Adrenal gland (tissue), 12 donors: ENCODE data around the gene ETV6. TPM values are rescaled to one million over a fixed set of nuclear protein-coding genes. Genes with fewer than 3 reads are reported as not detected.

Source experiments
- DNase-seq, 7 donors: peaks; one replicate each; pipeline ENCODE4 v3.0.0-alpha.2; 2019 to 2020
- H3K27ac ChIP-seq, 5 donors: fragments of 200-600 bp; sonication (generic) in 4 of 5; 1 replicate in 3 of 5; 2 replicates in 2 of 5; pipeline versions ENCODE4 v1.5.1 to v1.8.0; 2016 to 2020; ENCODE audit warnings: mild to moderate bottlenecking in 1 of 5
- H3K27me3 ChIP-seq: fragments of 200-600 bp; 2 replicates; pipeline ENCODE4 v1.8.0; 2021
- H3K36me3 ChIP-seq, 2 donors: fragments of 200-600 bp; replicated peaks in 1 of 2; 1 replicate in 1 of 2; 2 replicates in 1 of 2; pipeline versions ENCODE4 v1.5.1 to v1.8.0; 2018 to 2022
- H3K4me1 ChIP-seq, 2 donors: fragments of 200-600 bp; replicated peaks in 1 of 2; 1 replicate in 1 of 2; 2 replicates in 1 of 2; pipeline versions ENCODE4 v1.5.1 to v1.8.0; 2018 to 2021
- H3K4me3 ChIP-seq, 4 donors: fragments of 200-600 bp; sonication (generic) in 3 of 4; one replicate each; pipeline ENCODE4 v1.5.1; 2016 to 2018
- H3K9me3 ChIP-seq, 3 donors: fragments of 200-600 bp; sonication (generic) in 1 of 3; replicated peaks in 1 of 3; 1 replicate in 2 of 3; 2 replicates in 1 of 3; pipeline versions ENCODE4 v1.5.1 to v1.8.0; 2016 to 2021
- POLR2A ChIP-seq, 2 donors: fragments of 450-650 bp; IDR thresholded peaks; one replicate each; pipeline ENCODE4 v1.6.1; 2017; ENCODE audit warnings: antibody characterized with exemption in 2 of 2, mild to moderate bottlenecking in 2 of 2, moderate library complexity in 1 of 2
- WGBS, 4 donors: extraction: QIAGEN DNeasy Blood & Tissue Kit in 2 of 4; methylation state at CpG; one replicate each; pipeline versions ENCODE4 v1.1.5 to v1.1.7; 2013 to 2017; 5-methylcytosine and 5-hydroxymethylcytosine counted together
- intact Hi-C, 2 donors: fragments of 100-400 bp; cut with DNase I; formaldehyde crosslinking; loops; one replicate each; pipeline versions ENCODE4 v1.14.1 to v1.15.0; 2022 to 2023
- polyA plus RNA-seq, 3 donors: library from polyadenylated mRNA; stranded (reverse); fragments of 200-250 nt in 2 of 3; fragments of 350-450 nt in 1 of 3; fragmentation: Illumina TruSeq in 1 of 3; extraction: RNeasy Lipid Tissue Mini Kit (QIAGEN cat#74804) in 1 of 3; gene quantifications; one replicate each; pipeline ENCODE4 v1.2.3, GENCODE V29; 2013 to 2014
- total RNA-seq, 9 donors: library from RNA; depleted of rRNA in 4 of 9; stranded (reverse); fragments of >200 nt in 4 of 9; fragments of 120-200 nt in 1 of 9; fragmentation: NEBNext Ultra II Directional in 1 of 9; extraction: Animal tissue kit (Norgen Biotek cat#: 25700) in 1 of 9; gene quantifications; one replicate each; pipeline versions ENCODE4 v1.1.0 to v1.2.4, GENCODE V29; 2013 to 2023
- TF ChIP-seq, protein P1 (sequence below), 6 experiments: fragments of 450-650 bp in 4 of 6; fragments of 200-600 bp in 2 of 6; sonication (generic) in 1 of 6; IDR thresholded peaks; 1 replicate in 5 of 6; 2 replicates in 1 of 6; pipeline versions ENCODE4 v1.5.1 to v1.8.0; 2016 to 2021; ENCODE audit warnings: antibody characterized with exemption in 6 of 6, mild to moderate bottlenecking in 2 of 6, moderate library complexity in 1 of 6
- donor health status: healthy with polysubstance abuse.
- donor health status: Bipolar disorder and iron deficiency.
- donor health status: DM: yes; HTN: yes; CAD: no.
- donor health status: DM: no; HTN: no; CAD: no.
- donor health status: DM: no; HTN: no; CAD: no.
- donor health status: DM: yes; HTN: yes; CAD: no.

Gene ETV6
- total and polyA plus RNA-seq, 12 donors = 9.6 to 46.6 (median 19.5) TPM

DNA sequence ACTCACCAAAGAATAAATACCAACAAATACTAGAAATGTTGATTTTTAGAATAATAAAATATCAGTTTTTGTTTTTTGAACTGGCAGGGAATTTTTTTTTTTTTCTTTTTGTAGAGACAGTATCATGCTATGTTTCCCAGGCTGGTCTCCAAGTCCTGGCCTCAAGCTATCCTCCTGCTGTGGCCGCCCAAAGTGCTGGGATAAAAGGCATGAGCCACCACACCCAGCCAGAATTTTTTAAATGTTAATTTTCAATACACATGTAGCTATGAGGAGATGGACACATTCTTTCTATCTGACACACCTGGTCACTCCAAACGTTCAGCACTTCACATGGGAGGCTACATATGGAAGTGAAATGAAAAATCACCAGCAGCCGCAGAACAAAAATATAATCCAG lies 126.8 kb downstream of the ETV6 start:
- H3K4me3 ChIP-seq = no peak overlapping the region
- DNase-seq = no peak
- no peaks in the 10 kb centered on the region for H3K36me3 ChIP-seq
- TF ChIP-seq, protein P1, sequence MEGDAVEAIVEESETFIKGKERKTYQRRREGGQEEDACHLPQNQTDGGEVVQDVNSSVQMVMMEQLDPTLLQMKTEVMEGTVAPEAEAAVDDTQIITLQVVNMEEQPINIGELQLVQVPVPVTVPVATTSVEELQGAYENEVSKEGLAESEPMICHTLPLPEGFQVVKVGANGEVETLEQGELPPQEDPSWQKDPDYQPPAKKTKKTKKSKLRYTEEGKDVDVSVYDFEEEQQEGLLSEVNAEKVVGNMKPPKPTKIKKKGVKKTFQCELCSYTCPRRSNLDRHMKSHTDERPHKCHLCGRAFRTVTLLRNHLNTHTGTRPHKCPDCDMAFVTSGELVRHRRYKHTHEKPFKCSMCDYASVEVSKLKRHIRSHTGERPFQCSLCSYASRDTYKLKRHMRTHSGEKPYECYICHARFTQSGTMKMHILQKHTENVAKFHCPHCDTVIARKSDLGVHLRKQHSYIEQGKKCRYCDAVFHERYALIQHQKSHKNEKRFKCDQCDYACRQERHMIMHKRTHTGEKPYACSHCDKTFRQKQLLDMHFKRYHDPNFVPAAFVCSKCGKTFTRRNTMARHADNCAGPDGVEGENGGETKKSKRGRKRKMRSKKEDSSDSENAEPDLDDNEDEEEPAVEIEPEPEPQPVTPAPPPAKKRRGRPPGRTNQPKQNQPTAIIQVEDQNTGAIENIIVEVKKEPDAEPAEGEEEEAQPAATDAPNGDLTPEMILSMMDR (IDR thresholded peaks at IDR 0.05) = no peak
- no peak for TF ChIP-seq POLR2A (IDR thresholded peaks at IDR 0.05)
- 92 to 96% (median 94%) methylated on average over 3 of the region's 3 CpGs for WGBS, 4 donors
- no peak overlapping the region for H3K27ac ChIP-seq
- H3K9me3 ChIP-seq = no peaks in the 10 kb centered on the region
- intact Hi-C loops = no loop called here
- peaks cover 12 to 18% of the 10 kb centered on the region in 2 donors for H3K4me1 ChIP-seq
- H3K27me3 ChIP-seq = no peaks in the 10 kb centered on the region

DNA sequence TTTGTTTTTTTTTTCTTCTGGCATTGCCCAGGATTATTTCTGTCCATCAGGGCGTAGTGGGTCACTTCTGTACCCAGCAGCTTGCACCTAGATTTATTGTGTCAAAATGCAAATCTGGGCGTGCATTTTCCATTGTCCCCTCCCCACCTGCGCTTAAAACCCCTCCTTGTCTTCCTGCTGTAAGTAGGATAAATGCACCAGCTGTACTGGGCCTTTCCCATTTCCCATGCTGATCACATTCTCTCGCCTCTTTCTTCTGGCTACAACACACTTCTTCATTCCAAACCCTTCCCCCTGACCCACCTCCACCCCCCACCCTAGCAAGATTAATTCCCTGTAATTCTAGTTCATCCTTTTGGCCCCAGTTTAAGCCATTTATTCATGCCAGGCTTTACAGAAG lies 128.0 kb downstream of the ETV6 start:
- WGBS, 4 donors = 95 to 96% (median 96%) methylated on average over 4 of the region's 4 CpGs
- Histone ChIP-seq H3K27ac (no peak overlapping the region), H3K27me3 (no peaks in the 10 kb centered on the region), H3K9me3 (no peaks in the 10 kb centered on the region), H3K4me3 (no peak overlapping the region), H3K36me3 (no peaks in the 10 kb centered on the region), H3K4me1 (peaks cover 12 to 18% of the 10 kb centered on the region in 2 donors)
- intact Hi-C loops = no loop called here
- TF ChIP-seq POLR2A (IDR thresholded peaks at IDR 0.05) = no peak
- TF ChIP-seq, protein P1 (IDR thresholded peaks at IDR 0.05) = no peak
- no peak for DNase-seq

DNA sequence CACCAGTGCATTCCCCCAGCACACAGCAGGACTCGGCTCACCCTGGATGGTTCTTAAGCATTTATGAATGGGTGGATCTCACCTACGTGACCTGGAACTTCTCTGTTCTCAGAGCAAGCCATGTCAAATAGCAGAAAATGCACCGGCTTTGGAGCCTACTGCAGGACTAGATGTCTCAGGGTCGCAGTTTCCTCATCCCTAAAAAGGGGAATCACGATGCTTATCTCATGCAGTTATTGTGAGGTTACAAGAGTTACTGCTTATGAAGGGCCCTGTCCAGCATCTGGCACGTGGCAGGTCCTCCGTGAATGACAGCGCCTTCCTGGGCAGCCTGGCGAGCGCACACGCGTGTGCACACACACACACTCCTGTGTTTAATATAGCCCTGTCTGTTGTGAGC lies 128.5 kb downstream of the ETV6 start:
- TF ChIP-seq, protein P1 (IDR thresholded peaks at IDR 0.05) = no peak
- no peak for TF ChIP-seq POLR2A (IDR thresholded peaks at IDR 0.05)
- no peaks in the 10 kb centered on the region for H3K9me3 ChIP-seq
- DNase-seq = no peak
- no peak overlapping the region for H3K4me3 ChIP-seq
- H3K4me1 ChIP-seq = peaks cover 12 to 18% of the 10 kb centered on the region in 2 donors
- H3K27ac ChIP-seq = no peak overlapping the region
- 82 to 90% (median 87%) methylated on average over 7 to 12 of the region's 12 CpGs for WGBS, 4 donors
- intact Hi-C loops = no loop called here
- no peaks in the 10 kb centered on the region for H3K36me3 ChIP-seq
- H3K27me3 ChIP-seq = no peaks in the 10 kb centered on the region

DNA sequence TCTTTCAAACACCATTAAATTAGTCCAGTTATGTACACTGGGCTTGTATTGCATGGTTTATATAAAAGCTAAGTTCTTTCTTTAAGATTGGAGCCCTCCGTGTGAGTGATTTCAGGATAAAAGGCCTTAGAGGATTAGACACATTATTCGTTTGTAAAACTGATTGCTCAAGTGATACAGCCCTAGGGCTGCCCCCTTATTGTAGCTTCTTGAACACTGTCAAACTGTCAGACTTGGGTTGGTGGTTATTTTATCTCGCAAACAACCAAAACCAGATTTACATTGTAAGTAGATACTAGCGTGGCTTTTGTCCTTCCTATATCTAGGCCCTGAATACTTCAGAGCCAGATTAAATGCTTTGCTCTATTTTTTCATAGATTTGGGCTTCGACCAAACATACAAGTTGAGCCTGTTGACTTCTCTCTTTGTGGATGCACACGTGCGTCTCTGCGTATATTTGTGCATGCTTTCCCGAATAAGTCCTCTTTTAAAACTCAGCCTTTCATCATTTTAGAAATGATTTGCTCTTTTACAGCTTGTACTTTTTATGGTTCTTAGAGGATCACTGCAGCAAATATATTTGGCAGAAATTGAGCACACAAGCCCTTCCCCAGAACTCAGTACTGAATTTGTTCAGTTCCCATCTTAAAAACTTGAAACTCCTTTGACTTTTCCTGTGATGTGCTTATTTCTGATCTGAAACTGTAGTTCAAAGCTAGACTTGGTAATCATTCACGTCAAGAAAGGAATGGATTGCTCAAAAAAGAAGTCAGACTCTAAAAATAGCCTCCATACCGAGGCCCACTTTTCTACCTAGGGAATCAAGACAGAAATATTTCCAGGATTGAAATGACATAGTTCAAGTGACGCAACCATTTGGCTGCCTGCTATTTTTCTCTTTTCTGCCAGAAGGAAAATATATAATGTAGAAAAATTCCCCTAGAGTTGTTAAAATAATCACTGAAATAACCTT lies 129.5 kb downstream of the ETV6 start:
- H3K4me1 ChIP-seq = peaks cover 12 to 18% of the 10 kb centered on the region in 2 donors
- WGBS, 4 donors = 69 to 71% (median 69%) methylated on average over 12 of the region's 12 CpGs
- peak overlapping the region in 3 of 5 donors; percentile 30 to 43 (median 36) for H3K27ac ChIP-seq

More for the DNA sequence above, 129.5 kb downstream of the ETV6 start:
- H3K9me3 ChIP-seq = no peaks in the 10 kb centered on the region
- intact Hi-C loops = no loop called here
- no peaks in the 10 kb centered on the region for H3K36me3 ChIP-seq
- H3K4me3 ChIP-seq = no peak overlapping the region
- TF ChIP-seq POLR2A (IDR thresholded peaks at IDR 0.05) = no peak
- TF ChIP-seq, protein P1 (IDR thresholded peaks at IDR 0.05) = no peak
- H3K27me3 ChIP-seq = no peaks in the 10 kb centered on the region
- DNase-seq = peak in 1 of 7 donors; percentile 53
